OCI-LY7 (cell line): ENCODE results near the gene ELMO1. TPM values are rescaled to one million over a fixed set of nuclear protein-coding genes. Genes with fewer than 3 reads are reported as not detected.

Experiments used
- BruUV-seq: library from RNA; stranded (reverse); fragments of 400-500 nt; replicated peaks from 2 replicates; lab custom pipeline; 2021; lab: Mats Ljungman, UMichigan
- CTCF ChIA-PET: fragments of 300-600 bp; sonication (Branson Sonifier 250); formaldehyde crosslinking; loops from one replicate; lab custom pipeline; 2022; ENCODE audit warnings: antibody characterized with exemption; ENCODE audit not compliant: unreplicated experiment; lab: Charles Lee
- POLR2A ChIA-PET: fragments of 300-600 bp; sonication (Branson Sonifier 250); formaldehyde crosslinking; loops from one replicate; lab custom pipeline; 2022; ENCODE audit warnings: antibody characterized with exemption; lab: Charles Lee
- DNase-seq: peaks from one replicate; pipeline ENCODE4 v3.0.0-alpha.2; 2015; ENCODE audit warnings: low spot score
- H2AFZ ChIP-seq: fragments of 200-600 bp; sonication (generic), shearing (Covaris generic); 2 replicates; pipeline ENCODE4 v1.6.1; 2014; ENCODE audit warnings: mild to moderate bottlenecking, antibody characterized with exemption, low read length, moderate library complexity
- H3K27ac ChIP-seq: fragments of 200-600 bp; sonication (generic); 2 replicates; pipeline ENCODE4 v1.5.1; 2014; ENCODE audit warnings: mixed run types, low read depth, mild to moderate bottlenecking, moderate library complexity, low read length, inconsistent platforms; ENCODE audit not compliant: poor library complexity, severe bottlenecking
- H3K36me3 ChIP-seq: fragments of 200-600 bp; sonication (generic); 2 replicates; pipeline ENCODE4 v1.6.1; 2014; ENCODE audit warnings: mild to moderate bottlenecking, antibody characterized with exemption, low read length, moderate library complexity, mixed read lengths; ENCODE audit not compliant: insufficient read depth
- H3K4me1 ChIP-seq: fragments of 200-600 bp; sonication (generic); 2 replicates; pipeline ENCODE4 v1.5.1; 2014; ENCODE audit warnings: mild to moderate bottlenecking, low read length; ENCODE audit not compliant: insufficient read depth, poor library complexity, severe bottlenecking
- H3K4me2 ChIP-seq: fragments of 200-600 bp; sonication (generic); 2 replicates; pipeline ENCODE4 v1.6.1; 2014; ENCODE audit warnings: mild to moderate bottlenecking, low read length
- H3K4me3 ChIP-seq: fragments of 200-600 bp; sonication (generic); 2 replicates; pipeline ENCODE4 v1.5.1; 2014; ENCODE audit warnings: mild to moderate bottlenecking, low read depth, low read length; ENCODE audit not compliant: poor library complexity, severe bottlenecking
- H3K79me2 ChIP-seq: fragments of 200-600 bp; sonication (generic); 2 replicates; pipeline ENCODE4 v1.6.1; 2016; ENCODE audit warnings: low read depth, mild to moderate bottlenecking, low read length, moderate library complexity, mixed read lengths; ENCODE audit not compliant: insufficient read depth
- H3K9me2 ChIP-seq: fragments of 200-600 bp; sonication (generic); 2 replicates; pipeline ENCODE4 v1.6.1; 2016; ENCODE audit warnings: mild to moderate bottlenecking, low read length, mixed read lengths; ENCODE audit not compliant: insufficient read depth
- H3K9me3 ChIP-seq: fragments of 200-600 bp; sonication (generic); 2 replicates; pipeline ENCODE4 v1.6.1; 2014; ENCODE audit warnings: mild to moderate bottlenecking, mixed run types, low read length, mixed read lengths
- H4K20me1 ChIP-seq: fragments of 200-600 bp; sonication (generic); 2 replicates; pipeline ENCODE4 v1.6.1; 2014; ENCODE audit warnings: mild to moderate bottlenecking, antibody characterized with exemption, low read length, moderate library complexity, mixed read lengths; ENCODE audit not compliant: insufficient read depth
- CTCF ChIP-seq: fragments of 200-600 bp; sonication (generic); conservative IDR thresholded peaks from 2 replicates; pipeline ENCODE4 v1.5.1; 2014; ENCODE audit warnings: mild to moderate bottlenecking, antibody characterized with exemption, low read length, moderate library complexity, mixed read lengths
- EZH2phosphoT487 ChIP-seq: fragments of 200-600 bp; sonication (generic); IDR thresholded peaks from 2 replicates; pipeline ENCODE4 v1.6.1; 2018; ENCODE audit warnings: low read depth, borderline replicate concordance, mild to moderate bottlenecking, mixed run types, antibody characterized with exemption, low read length, moderate library complexity, mixed read lengths
- intact Hi-C: fragments of 100-400 bp; cut with micrococcal nuclease; formaldehyde crosslinking; loops from one replicate; pipeline ENCODE4 v1.10.0; 2022; ENCODE audit not compliant: unreplicated experiment
- total RNA-seq, 2 experiments: library from RNA; depleted of rRNA in 1 of 2; stranded (reverse); fragments of >200 nt in 1 of 2; shearing (Covaris generic) in 1 of 2; gene quantifications; 2 replicates each; pipeline ENCODE4 v1.2.3, GENCODE V29; 2014 to 2022

Gene ELMO1
- total RNA-seq, 2 experiments from 2014 or later, result 101 to 103 TPM

GRCh38 chr7:37336259-37336658, 112.4 kb downstream of the ELMO1 start:
- H3K9me2 ChIP-seq, result no peaks in the 10 kb centered on the region
- peaks cover 40% of the 10 kb centered on the region for H3K4me1 ChIP-seq
- peaks cover 100% of the 10 kb centered on the region for H3K79me2 ChIP-seq
- H3K27ac ChIP-seq, result peak overlapping the region; percentile 7
- no TSS peak for BruUV-seq
- no peak overlapping the region for H2AFZ ChIP-seq
- intact Hi-C loops, result no loop called here
- H3K4me3 ChIP-seq, result peak overlapping the region; percentile 18
- TF ChIP-seq CTCF (no peak), EZH2phosphoT487 (no peak)
- ChIA-PET CTCF (no interaction called here), POLR2A (interaction anchor here (1.1 kb wide), 1 partner anchor 13 kb away, joined by 3 read pairs; no protein-coding TSS in a partner anchor)
- DNase-seq, result peak; percentile 37
- H4K20me1 ChIP-seq, result peaks cover 25% of the 10 kb centered on the region; the same call in 1 of the 2 replicates
- peaks cover 90% of the 10 kb centered on the region for H3K36me3 ChIP-seq
- H3K4me2 ChIP-seq, result peak overlapping the region; percentile 50
- peaks cover 13% of the 10 kb centered on the region; the same call in 1 of the 2 replicates for H3K9me3 ChIP-seq

GRCh38 chr7:37333075-37333474, 115.6 kb downstream of the ELMO1 start:
- Histone ChIP-seq H3K9me3 (peaks cover 18% of the 10 kb centered on the region; the same call in 1 of the 2 replicates), H3K27ac (no peak overlapping the region), H4K20me1 (peaks cover 7% of the 10 kb centered on the region), H2AFZ (no peak overlapping the region), H3K79me2 (peaks cover 97% of the 10 kb centered on the region), H3K9me2 (no peaks in the 10 kb centered on the region), H3K36me3 (peaks cover 99% of the 10 kb centered on the region), H3K4me3 (no peak overlapping the region), H3K4me2 (no peak overlapping the region), H3K4me1 (peaks cover 16% of the 10 kb centered on the region)
- TF ChIP-seq CTCF, result no peak
- no peak for TF ChIP-seq EZH2phosphoT487
- intact Hi-C loops, result no loop called here
- ChIA-PET POLR2A (interaction anchor here (1.1 kb wide), 3 partner anchors 9 to 128 kb away, joined by 3 to 5 read pairs (median 3); no protein-coding TSS in a partner anchor), CTCF (interaction anchor here (1.1 kb wide), 1 partner anchor 46 kb away, joined by 3 read pairs; no protein-coding TSS in a partner anchor)
- DNase-seq, result no peak
- BruUV-seq, result no TSS peak
